SK-N-MC (cell line): Measurements from ENCODE around the gene ATP5MK.

ENCODE experiments used
- EZH2 ChIP-seq: fragments of 200-600 bp; sonication (generic); IDR thresholded peaks from one replicate; pipeline ENCODE4 v1.6.1; 2017; ENCODE audit warnings: antibody characterized with exemption
- POLR2AphosphoS5 ChIP-seq: IDR thresholded peaks from 2 replicates; pipeline ENCODE4 v1.6.1; 2012; ENCODE audit warnings: mild to moderate bottlenecking, low read depth, low read length, borderline replicate concordance

GRCh38 chr10:103353281-103353680, 43.0 kb downstream of the ATP5MK start:
- TF ChIP-seq POLR2AphosphoS5 (no peak), EZH2 (no peak)
